Stomach smooth muscle (tissue), 2 donors: ENCODE data around the gene MAP2K5.

ENCODE experiments used
- H3K27ac ChIP-seq: one replicate; pipeline ENCODE4 v1.7.0; 2013; ENCODE audit warnings: mild to moderate bottlenecking, low read length, inconsistent platforms
- H3K27me3 ChIP-seq, 2 donors: one replicate each; pipeline ENCODE4 v1.7.0; 2013; ENCODE audit warnings: low read length in 2 of 2; ENCODE audit not compliant: insufficient read depth in 2 of 2, control insufficient read depth in 1 of 2
- H3K36me3 ChIP-seq, 2 donors: one replicate each; pipeline ENCODE4 v1.7.0; 2013; ENCODE audit warnings: low read length in 2 of 2; ENCODE audit not compliant: control insufficient read depth in 2 of 2, insufficient read depth in 2 of 2
- H3K4me1 ChIP-seq: one replicate; pipeline ENCODE4 v1.7.0; 2013; ENCODE audit warnings: low read length; ENCODE audit not compliant: control insufficient read depth, insufficient read depth
- H3K4me3 ChIP-seq, 2 donors: one replicate each; pipeline ENCODE4 v1.7.0; 2013; ENCODE audit warnings: low read length in 2 of 2
- H3K9ac ChIP-seq, 2 donors: one replicate each; pipeline ENCODE4 v1.7.0; 2013; ENCODE audit warnings: low read length in 2 of 2, mild to moderate bottlenecking in 1 of 2
- H3K9me3 ChIP-seq, 2 donors: one replicate each; pipeline ENCODE4 v1.7.0; 2013; ENCODE audit warnings: low read length in 2 of 2; ENCODE audit not compliant: control insufficient read depth in 2 of 2
- donor health status: healthy.
- donor health status: Pancreatic carcinoma.

Gene MAP2K5

GRCh38 chr15:67839499-67839928 lies 297.0 kb downstream of the MAP2K5 start:
- peaks cover 39% of the 10 kb centered on the region for H3K4me1 ChIP-seq
- no peaks in the 10 kb centered on the region for H3K36me3 ChIP-seq
- peak overlapping the region; percentile 96 for H3K27ac ChIP-seq
- H3K9ac ChIP-seq: peak overlapping the region; percentile 90 to 97
- H3K27me3 ChIP-seq: peaks cover 16 to 18% of the 10 kb centered on the region in 2 donors
- H3K4me3 ChIP-seq: peak overlapping the region; percentile 88 to 97
- no peaks in the 10 kb centered on the region for H3K9me3 ChIP-seq

- peaks cover 10 to 12% of the 10 kb centered on the region in 2 donors for H3K27me3 ChIP-seq
- H3K9ac ChIP-seq: peak within 1 kb of the TSS; percentile 90 to 97
- H3K36me3 ChIP-seq: no peaks in the 10 kb centered on the region
- H3K4me3 ChIP-seq: peak within 1 kb of the TSS; percentile 88 to 97
- no peaks in the 10 kb centered on the region for H3K9me3 ChIP-seq
- peak within 1 kb of the TSS; percentile 96 for H3K27ac ChIP-seq
- peaks cover 33% of the 10 kb centered on the region for H3K4me1 ChIP-seq
These were observed 297.6 kb downstream of the MAP2K5 start, which contains the start of gene RNU6-1 for GRCh38 chr15:67839929-67840748. Gene RNU6-1 (minus strand): TSS chr15:67840045.

GRCh38 chr15:67840749-67841512 lies 298.4 kb downstream of the MAP2K5 start:
- Histone ChIP-seq H3K27ac (peak overlapping the region; percentile 96), H3K4me1 (peaks cover 25% of the 10 kb centered on the region), H3K36me3 (no peaks in the 10 kb centered on the region), H3K9ac (peak overlapping the region; percentile 90 to 97), H3K9me3 (no peaks in the 10 kb centered on the region), H3K27me3 (peaks cover 3 to 4% of the 10 kb centered on the region in 2 donors), H3K4me3 (peak overlapping the region; percentile 88 to 97)

- Histone ChIP-seq H3K27me3 (no peaks in the 10 kb centered on the region), H3K4me3 (peak overlapping the region; percentile 88 to 97), H3K9ac (peak overlapping the region in 1 of 2 donors; percentile 90), H3K27ac (peak overlapping the region; percentile 96), H3K36me3 (no peaks in the 10 kb centered on the region), H3K9me3 (no peaks in the 10 kb centered on the region), H3K4me1 (peaks cover 21% of the 10 kb centered on the region)
These were observed 298.9 kb downstream of the MAP2K5 start for GRCh38 chr15:67841513-67841762.

GRCh38 chr15:67843092-67843501 lies 300.6 kb downstream of the MAP2K5 start:
- Histone ChIP-seq H3K9ac (no peak overlapping the region), H3K4me1 (peaks cover 21% of the 10 kb centered on the region), H3K27ac (no peak overlapping the region), H3K36me3 (no peaks in the 10 kb centered on the region), H3K27me3 (no peaks in the 10 kb centered on the region), H3K4me3 (no peak overlapping the region), H3K9me3 (no peaks in the 10 kb centered on the region)

- H3K4me3 ChIP-seq: no peak overlapping the region
- no peak overlapping the region for H3K9ac ChIP-seq
- H3K27ac ChIP-seq: no peak overlapping the region
These were observed 301.3 kb downstream of the MAP2K5 start for GRCh38 chr15:67843571-67844387.

GRCh38 chr15:67845974-67846373 lies 303.5 kb downstream of the MAP2K5 start:
- Histone ChIP-seq H3K27ac (no peak overlapping the region), H3K36me3 (no peaks in the 10 kb centered on the region), H3K27me3 (no peaks in the 10 kb centered on the region), H3K9ac (no peak overlapping the region), H3K4me1 (peaks cover 6% of the 10 kb centered on the region), H3K9me3 (no peaks in the 10 kb centered on the region), H3K4me3 (no peak overlapping the region)

More at GRCh38 chr15:67843571-67844387, 301.3 kb downstream of the MAP2K5 start:
- no peaks in the 10 kb centered on the region for H3K36me3 ChIP-seq
- H3K4me1 ChIP-seq: peaks cover 18% of the 10 kb centered on the region
- no peaks in the 10 kb centered on the region for H3K27me3 ChIP-seq
- H3K9me3 ChIP-seq: no peaks in the 10 kb centered on the region

- H3K36me3 ChIP-seq: no peaks in the 10 kb centered on the region
These were observed 307.0 kb downstream of the MAP2K5 start for GRCh38 chr15:67849538-67849937.

GRCh38 chr15:67850336-67850735 lies 307.8 kb downstream of the MAP2K5 start:
- H3K36me3 ChIP-seq: no peaks in the 10 kb centered on the region
- H3K4me3 ChIP-seq: no peak overlapping the region
- H3K27me3 ChIP-seq: no peaks in the 10 kb centered on the region
- no peak overlapping the region for H3K27ac ChIP-seq
- H3K4me1 ChIP-seq: no peaks in the 10 kb centered on the region
- no peaks in the 10 kb centered on the region for H3K9me3 ChIP-seq
- no peak overlapping the region for H3K9ac ChIP-seq

More at GRCh38 chr15:67849538-67849937, 307.0 kb downstream of the MAP2K5 start:
- H3K4me3 ChIP-seq: no peak overlapping the region
- H3K4me1 ChIP-seq: no peaks in the 10 kb centered on the region
- no peaks in the 10 kb centered on the region for H3K27me3 ChIP-seq
- H3K27ac ChIP-seq: no peak overlapping the region
- H3K9ac ChIP-seq: no peak overlapping the region
- H3K9me3 ChIP-seq: no peaks in the 10 kb centered on the region

- H3K27me3 ChIP-seq: no peaks in the 10 kb centered on the region
- H3K9me3 ChIP-seq: no peaks in the 10 kb centered on the region
- no peaks in the 10 kb centered on the region for H3K36me3 ChIP-seq
- H3K4me3 ChIP-seq: no peak overlapping the region
- no peak overlapping the region for H3K9ac ChIP-seq
- H3K4me1 ChIP-seq: no peaks in the 10 kb centered on the region
- no peak overlapping the region for H3K27ac ChIP-seq
These were observed 308.6 kb downstream of the MAP2K5 start for GRCh38 chr15:67850994-67851571.
